ENCODE results near the gene HIPK3.
A peak's percentile ranks its signal among the peaks of the same experiment; 100 is the strongest.

The HIPK3 gene

GRCh38 chr11:33256813-33257159, 395 bp upstream of the HIPK3 start:
- POLR2A ChIA-PET: interaction anchor here (1.8 kb wide), 1 partner anchor 91 kb away, joined by 4 read pairs; no protein-coding TSS in a partner anchor
- TF ChIP-seq ZNF239 (tag by site-specific recombination; IDR thresholded peaks at IDR 0.05) (no peak), ZNF302 (tag by site-specific recombination; IDR thresholded peaks at IDR 0.05; ENCODE audit: low read depth) (no peak), ZNF335 (tag by site-specific recombination; conservative IDR thresholded peaks at IDR 0.05) (peak; percentile 69), ZNF792 (tag by site-specific recombination; IDR thresholded peaks at IDR 0.05) (no peak), ZNF175 (tag by site-specific recombination; IDR thresholded peaks at IDR 0.05) (no peak), INSM2 (tag by site-specific recombination; IDR thresholded peaks at IDR 0.05) (no peak), ZNF133 (tag by site-specific recombination; IDR thresholded peaks at IDR 0.05) (no peak), ZFP41 (tag by site-specific recombination; IDR thresholded peaks at IDR 0.05; ENCODE audit: borderline replicate concordance) (no peak), ZBTB17 (tag by site-specific recombination; IDR thresholded peaks at IDR 0.05) (peak; percentile 77; the same call in 1 of the 2 replicates), ZNF670 (tag by site-specific recombination; IDR thresholded peaks at IDR 0.05; ENCODE audit: low read depth) (no peak), ZNF18 (tag by site-specific recombination; IDR thresholded peaks at IDR 0.05) (no peak), ZBTB8A (tag by site-specific recombination; IDR thresholded peaks at IDR 0.05) (peak; percentile 94), GLIS1 (tag by site-specific recombination; IDR thresholded peaks at IDR 0.05) (no peak), ZBTB21 (tag by site-specific recombination; IDR thresholded peaks at IDR 0.05) (no peak), ZNF121 (tag by site-specific recombination; IDR thresholded peaks at IDR 0.05) (no peak), SP3 (tag by site-specific recombination; IDR thresholded peaks at IDR 0.05) (no peak; the same call in 1 of the 2 replicates), ZNF660 (tag by site-specific recombination; IDR thresholded peaks at IDR 0.05) (no peak), ZNF341 (tag by site-specific recombination; IDR thresholded peaks at IDR 0.05; ENCODE audit: low read depth) (peak; percentile 93), ZNF768 (tag by site-specific recombination; IDR thresholded peaks at IDR 0.05) (no peak), ZSCAN30 (tag by site-specific recombination; IDR thresholded peaks at IDR 0.05) (no peak), ZNF26 (tag by site-specific recombination; IDR thresholded peaks at IDR 0.05) (no peak), REPIN1 (tag by site-specific recombination; IDR thresholded peaks at IDR 0.05; ENCODE audit: low read depth) (no peak), ZNF555 (tag by site-specific recombination; conservative IDR thresholded peaks at IDR 0.05) (no peak), RBAK (tag by site-specific recombination; IDR thresholded peaks at IDR 0.05) (no peak)
- Histone ChIP-seq H3K36me3 (ENCODE audit: control insufficient read depth in 2 of 2, insufficient read depth in 1 of 2, low read length in 2 of 2) (no peaks in the 10 kb centered on the region), H3K4me1 (ENCODE audit: control insufficient read depth, insufficient read depth, low read length) (no peaks in the 10 kb centered on the region; the same call in 1 of the 2 replicates), H3K9me3 (ENCODE audit: control insufficient read depth, insufficient read depth, low read depth, low read length) (no peaks in the 10 kb centered on the region), H3K4me3 (ENCODE audit: low read depth, low read length) (peak overlapping the region; percentile 48), H3K27ac (ENCODE audit: extremely low read depth, low read depth, low read length) (peak overlapping the region; percentile 96)
- CTCF ChIA-PET: no interaction called here
